A673 (cell line): ENCODE results near the gene IL1R1. TPM values are rescaled to one million over a fixed set of nuclear protein-coding genes. Genes with fewer than 3 reads are reported as not detected.

ENCODE experiments used
- BruUV-seq: library from RNA; stranded (reverse); fragments of 400-500 nt; replicated peaks from 2 replicates; lab custom pipeline; 2021; lab: Mats Ljungman, UMichigan
- CTCF ChIA-PET: fragments of 300-600 bp; sonication (Branson Sonifier 250); formaldehyde crosslinking; loops from one replicate; lab custom pipeline; 2022; ENCODE audit warnings: antibody characterized with exemption; lab: Charles Lee
- POLR2A ChIA-PET: fragments of 300-600 bp; sonication (Branson Sonifier 250); formaldehyde crosslinking; loops from one replicate; lab custom pipeline; 2022; ENCODE audit warnings: antibody characterized with exemption; ENCODE audit not compliant: low non-redundant PET; lab: Charles Lee
- DNase-seq: peaks from one replicate; pipeline ENCODE4 v3.0.0-alpha.2; 2015; ENCODE audit warnings: low spot score
- H3K27ac ChIP-seq: fragments of 200-600 bp; sonication (generic); 2 replicates; pipeline ENCODE4 v1.5.1; 2016; ENCODE audit warnings: mixed run types, low read depth, mild to moderate bottlenecking, mixed read lengths, antibody characterized with exemption, low read length; ENCODE audit not compliant: poor library complexity, severe bottlenecking
- H3K27me3 ChIP-seq: fragments of 200-600 bp; sonication (generic); replicated peaks from 2 replicates; pipeline ENCODE4 v1.6.1; 2017; ENCODE audit warnings: mixed run types, low read depth, mild to moderate bottlenecking, mixed read lengths, antibody characterized with exemption, low read length; ENCODE audit not compliant: insufficient read depth, poor library complexity
- H3K36me3 ChIP-seq: fragments of 200-600 bp; sonication (generic); 2 replicates; pipeline ENCODE4 v1.6.1; 2016; ENCODE audit warnings: mixed run types, mild to moderate bottlenecking, mixed read lengths, antibody characterized with exemption, low read length; ENCODE audit not compliant: insufficient read depth, poor library complexity, severe bottlenecking
- H3K4me1 ChIP-seq: fragments of 200-600 bp; sonication (generic); 2 replicates; pipeline ENCODE4 v1.6.1; 2017; ENCODE audit warnings: mixed run types, mild to moderate bottlenecking, mixed read lengths, antibody characterized with exemption, low read length; ENCODE audit not compliant: insufficient read depth, poor library complexity, severe bottlenecking
- H3K4me3 ChIP-seq: fragments of 200-600 bp; sonication (generic); 2 replicates; pipeline ENCODE4 v1.5.1; 2016; ENCODE audit warnings: low read depth, mixed run types, mild to moderate bottlenecking, mixed read lengths, low read length; ENCODE audit not compliant: poor library complexity, severe bottlenecking
- H3K9me3 ChIP-seq: fragments of 200-600 bp; sonication (generic); 2 replicates; pipeline ENCODE4 v1.6.1; 2016; ENCODE audit warnings: mixed run types, low read depth, mild to moderate bottlenecking, mixed read lengths, antibody characterized with exemption, low read length; ENCODE audit not compliant: poor library complexity, severe bottlenecking
- EZH2 ChIP-seq: fragments of 200-600 bp; sonication (generic); IDR thresholded peaks from 2 replicates; pipeline ENCODE4 v1.6.1; 2017; ENCODE audit warnings: borderline replicate concordance, low read depth, mild to moderate bottlenecking, mixed read lengths, antibody characterized with exemption, low read length; ENCODE audit not compliant: poor library complexity, severe bottlenecking
- intact Hi-C: fragments of 100-400 bp; cut with micrococcal nuclease; formaldehyde crosslinking; loops from one replicate; pipeline ENCODE4 v1.10.0; 2022; ENCODE audit not compliant: unreplicated experiment
- total RNA-seq: library from RNA; stranded (reverse); gene quantifications from 2 replicates; pipeline ENCODE4 v1.2.3, GENCODE V29; 2021
- TF ChIP-seq, protein P1 (sequence below): fragments of 300-800, 200-600 bp; sonication (generic); conservative IDR thresholded peaks from 2 replicates; pipeline ENCODE4 v1.5.1; 2017; ENCODE audit warnings: low read depth, mild to moderate bottlenecking, antibody characterized with exemption, low read length, moderate library complexity, mixed read lengths

IL1R1 gene
- total RNA-seq, 1 experiment from 2014 or later, result 0.45 TPM

DNA sequence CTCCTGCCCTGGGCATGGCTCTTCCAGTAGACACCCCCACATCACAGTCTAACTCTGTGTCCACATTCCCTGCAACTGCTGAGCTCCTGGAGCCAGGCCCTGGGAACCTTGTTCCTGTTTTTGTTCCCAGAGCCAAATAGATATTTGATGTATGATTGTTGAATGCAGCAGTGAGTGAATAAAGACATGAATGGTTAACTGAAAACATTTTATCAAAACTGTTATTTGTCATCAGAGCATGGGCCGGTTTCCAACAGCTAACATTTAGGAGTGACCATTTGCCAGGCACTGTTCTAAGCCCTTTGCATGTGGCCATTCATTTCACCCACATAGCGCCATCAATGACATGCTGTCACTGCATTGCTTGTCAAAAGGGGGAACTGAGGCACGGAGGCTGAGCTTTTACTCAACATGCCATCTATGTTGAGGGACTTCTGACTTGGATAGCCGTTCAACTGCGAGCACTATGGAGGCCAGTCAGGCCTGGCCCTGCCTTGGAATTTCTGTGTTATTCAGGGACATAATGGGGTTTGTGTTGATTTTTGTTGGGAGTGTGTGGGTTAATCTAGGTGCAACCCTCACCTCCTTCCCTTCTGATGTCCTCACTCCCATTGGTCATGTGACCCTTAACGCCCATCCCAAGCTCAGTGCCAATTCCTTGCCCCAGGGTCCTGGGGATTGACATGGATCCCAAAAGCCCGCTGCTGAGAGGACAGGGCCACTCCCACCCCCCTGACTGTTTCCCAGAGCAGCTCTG, 12.6 kb downstream of the IL1R1 start:
- Histone ChIP-seq H3K9me3 (no peaks in the 10 kb centered on the region), H3K36me3 (no peaks in the 10 kb centered on the region), H3K27ac (no peak overlapping the region), H3K27me3 (no peaks in the 10 kb centered on the region), H3K4me1 (no peaks in the 10 kb centered on the region), H3K4me3 (no peak overlapping the region)
- DNase-seq, result no peak
- intact Hi-C loops, result no loop called here
- BruUV-seq, result no TSS peak
- ChIA-PET POLR2A (no interaction called here), CTCF (no interaction called here)
- TF ChIP-seq EZH2, result no peak
- TF ChIP-seq, protein P1, sequence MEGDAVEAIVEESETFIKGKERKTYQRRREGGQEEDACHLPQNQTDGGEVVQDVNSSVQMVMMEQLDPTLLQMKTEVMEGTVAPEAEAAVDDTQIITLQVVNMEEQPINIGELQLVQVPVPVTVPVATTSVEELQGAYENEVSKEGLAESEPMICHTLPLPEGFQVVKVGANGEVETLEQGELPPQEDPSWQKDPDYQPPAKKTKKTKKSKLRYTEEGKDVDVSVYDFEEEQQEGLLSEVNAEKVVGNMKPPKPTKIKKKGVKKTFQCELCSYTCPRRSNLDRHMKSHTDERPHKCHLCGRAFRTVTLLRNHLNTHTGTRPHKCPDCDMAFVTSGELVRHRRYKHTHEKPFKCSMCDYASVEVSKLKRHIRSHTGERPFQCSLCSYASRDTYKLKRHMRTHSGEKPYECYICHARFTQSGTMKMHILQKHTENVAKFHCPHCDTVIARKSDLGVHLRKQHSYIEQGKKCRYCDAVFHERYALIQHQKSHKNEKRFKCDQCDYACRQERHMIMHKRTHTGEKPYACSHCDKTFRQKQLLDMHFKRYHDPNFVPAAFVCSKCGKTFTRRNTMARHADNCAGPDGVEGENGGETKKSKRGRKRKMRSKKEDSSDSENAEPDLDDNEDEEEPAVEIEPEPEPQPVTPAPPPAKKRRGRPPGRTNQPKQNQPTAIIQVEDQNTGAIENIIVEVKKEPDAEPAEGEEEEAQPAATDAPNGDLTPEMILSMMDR, result no peak

DNA sequence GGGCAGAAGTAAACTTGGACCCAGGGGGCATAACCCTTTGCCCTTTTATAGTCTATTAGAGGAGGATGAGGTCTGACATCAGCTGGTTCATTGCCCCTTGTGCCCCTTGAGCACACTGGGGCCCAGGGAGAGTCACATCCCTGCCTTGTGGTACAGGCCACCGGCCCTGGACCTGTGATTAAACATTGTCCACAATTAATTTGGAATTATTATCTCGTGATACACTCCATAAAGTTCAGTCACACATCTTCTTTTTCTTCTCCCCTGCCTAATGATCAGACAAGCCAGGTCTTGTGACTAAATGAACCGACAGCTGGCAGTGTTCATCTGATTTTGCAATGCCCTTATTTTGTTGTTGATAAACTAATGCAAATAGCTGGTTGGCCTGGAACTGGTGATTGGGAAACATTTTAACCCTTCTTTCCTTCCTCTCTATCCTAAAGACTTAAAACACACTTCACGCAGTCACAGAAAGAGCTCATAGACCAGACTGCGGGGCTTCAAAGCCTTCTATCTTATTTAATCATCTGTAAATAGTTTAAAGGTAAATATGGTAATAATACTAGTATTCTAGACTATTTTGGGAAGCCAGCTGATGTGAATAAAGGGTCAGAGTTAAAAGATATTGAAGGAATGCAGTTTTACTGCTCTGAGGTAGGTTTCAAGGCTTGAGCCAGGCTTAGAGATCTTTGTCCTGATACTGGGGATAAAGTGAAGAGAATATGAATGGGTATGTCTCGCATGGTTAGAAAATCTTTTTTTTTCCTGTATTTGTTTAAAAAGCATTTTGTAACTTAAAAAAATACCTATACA, 13.4 kb downstream of the IL1R1 start:
- ChIA-PET POLR2A (no interaction called here), CTCF (no interaction called here)
- Histone ChIP-seq H3K9me3 (no peaks in the 10 kb centered on the region), H3K27ac (no peak overlapping the region), H3K36me3 (no peaks in the 10 kb centered on the region), H3K4me1 (no peaks in the 10 kb centered on the region), H3K4me3 (no peak overlapping the region), H3K27me3 (no peaks in the 10 kb centered on the region)
- BruUV-seq, result no TSS peak
- intact Hi-C loops, result no loop called here
- no peak for DNase-seq
- TF ChIP-seq EZH2, result no peak
- TF ChIP-seq, protein P1, result no peak

DNA sequence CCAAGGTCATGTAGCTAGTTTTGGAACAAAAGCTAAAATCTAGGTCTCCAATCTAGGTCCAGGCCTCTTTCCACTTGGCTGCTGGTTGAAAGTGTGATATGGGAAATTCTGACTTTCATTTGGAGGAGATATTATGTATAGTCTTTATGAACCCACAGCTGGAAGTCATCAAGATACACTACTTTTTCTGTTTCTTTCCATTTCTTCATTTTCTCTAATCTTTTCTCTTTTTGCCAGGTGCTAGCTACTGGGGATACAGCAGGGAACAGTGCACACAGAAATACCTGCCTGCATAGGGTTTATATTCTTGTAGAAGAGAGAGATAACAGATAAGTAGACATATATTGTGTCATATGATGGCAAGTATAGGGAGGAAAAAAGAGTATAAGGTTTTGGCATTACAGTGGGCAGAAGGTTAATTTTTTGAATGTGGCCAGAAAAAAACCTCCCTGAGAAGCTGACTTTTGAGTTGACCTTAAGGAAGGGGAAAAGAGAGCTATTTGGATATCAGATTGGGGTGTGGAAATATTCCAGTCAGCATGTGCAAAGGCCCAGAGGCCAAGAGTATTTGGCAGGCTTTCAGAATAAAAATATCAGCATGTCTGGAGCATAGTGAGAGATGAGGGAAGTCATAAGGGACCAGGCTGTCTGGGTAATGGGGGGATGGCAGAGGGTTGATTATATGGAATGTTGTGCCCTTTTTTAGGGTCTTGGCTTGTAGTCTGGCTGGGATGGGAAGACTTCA, 15.6 kb downstream of the IL1R1 start:
- POLR2A ChIA-PET, result no interaction called here
- no TSS peak for BruUV-seq

More for the DNA sequence above, 15.6 kb downstream of the IL1R1 start:
- CTCF ChIA-PET, result no interaction called here
- DNase-seq, result no peak
- intact Hi-C loops, result no loop called here
- Histone ChIP-seq H3K27ac (no peak overlapping the region), H3K27me3 (no peaks in the 10 kb centered on the region), H3K4me1 (no peaks in the 10 kb centered on the region), H3K36me3 (no peaks in the 10 kb centered on the region), H3K4me3 (no peak overlapping the region), H3K9me3 (no peaks in the 10 kb centered on the region)
- TF ChIP-seq, protein P1, result no peak
- no peak for TF ChIP-seq EZH2
